Amniotic stem cell (primary cell): ENCODE measurements around the gene ABHD12B.
"Not testable (repeated sequence)": the region's sequence is repeated elsewhere in the genome, so short reads cannot be mapped to it uniquely, and the experiment has no call there.

Source experiments
- DNase-seq: peaks from one replicate; lab custom pipeline; 2025; lab: John Stamatoyannopoulos, UW

ABHD12B gene

GRCh38 chr14:50935126-50936015 is 63.5 kb downstream of the ABHD12B start:
- no peak for DNase-seq

DNA sequence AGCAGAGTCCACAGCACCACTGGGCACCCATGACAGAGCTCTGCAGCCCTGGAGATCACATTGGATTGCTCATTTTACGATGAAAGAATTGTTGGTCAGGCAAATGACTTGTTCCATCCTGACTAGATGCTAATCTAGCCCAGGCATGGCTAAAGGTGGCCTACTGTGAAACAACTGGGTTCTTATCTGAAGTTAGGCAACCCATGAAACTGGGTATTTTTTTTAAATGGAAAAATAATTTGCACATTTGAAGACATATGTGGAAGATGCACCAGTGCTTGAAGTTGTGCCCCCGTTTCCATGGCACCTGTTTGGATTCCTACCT is 64.1 kb downstream of the ABHD12B start:
- no peak for DNase-seq

DNA sequence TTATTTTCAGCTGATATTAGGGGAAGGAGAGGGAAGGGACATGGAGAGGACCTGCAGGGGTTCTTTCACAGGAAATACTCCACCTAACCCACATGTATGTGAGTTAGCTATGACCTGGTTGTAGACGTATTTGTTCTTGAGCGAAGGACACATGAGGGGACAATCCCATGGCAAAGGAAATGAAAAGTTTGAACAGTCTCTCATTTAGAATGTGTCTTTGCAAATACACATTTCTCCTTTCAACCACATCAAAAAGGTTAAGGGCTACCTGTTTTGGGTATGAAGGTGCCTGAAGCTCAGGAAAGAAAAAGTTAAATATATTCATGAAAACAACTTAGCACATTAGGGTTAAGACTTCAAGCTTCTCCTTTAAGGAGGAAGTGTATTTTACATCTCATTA is 65.0 kb downstream of the ABHD12B start:
- DNase-seq, result no peak

GRCh38 chr14:50937325-50937724 is 65.5 kb downstream of the ABHD12B start:
- DNase-seq, result no peak

- no peak for DNase-seq
These were observed 65.9 kb downstream of the ABHD12B start for GRCh38 chr14:50937800-50938199.

GRCh38 chr14:50941151-50941550 is 69.3 kb downstream of the ABHD12B start:
- no peak for DNase-seq

- not testable (repeated sequence) for DNase-seq
These were observed 69.8 kb downstream of the ABHD12B start for GRCh38 chr14:50941638-50942037.

DNA sequence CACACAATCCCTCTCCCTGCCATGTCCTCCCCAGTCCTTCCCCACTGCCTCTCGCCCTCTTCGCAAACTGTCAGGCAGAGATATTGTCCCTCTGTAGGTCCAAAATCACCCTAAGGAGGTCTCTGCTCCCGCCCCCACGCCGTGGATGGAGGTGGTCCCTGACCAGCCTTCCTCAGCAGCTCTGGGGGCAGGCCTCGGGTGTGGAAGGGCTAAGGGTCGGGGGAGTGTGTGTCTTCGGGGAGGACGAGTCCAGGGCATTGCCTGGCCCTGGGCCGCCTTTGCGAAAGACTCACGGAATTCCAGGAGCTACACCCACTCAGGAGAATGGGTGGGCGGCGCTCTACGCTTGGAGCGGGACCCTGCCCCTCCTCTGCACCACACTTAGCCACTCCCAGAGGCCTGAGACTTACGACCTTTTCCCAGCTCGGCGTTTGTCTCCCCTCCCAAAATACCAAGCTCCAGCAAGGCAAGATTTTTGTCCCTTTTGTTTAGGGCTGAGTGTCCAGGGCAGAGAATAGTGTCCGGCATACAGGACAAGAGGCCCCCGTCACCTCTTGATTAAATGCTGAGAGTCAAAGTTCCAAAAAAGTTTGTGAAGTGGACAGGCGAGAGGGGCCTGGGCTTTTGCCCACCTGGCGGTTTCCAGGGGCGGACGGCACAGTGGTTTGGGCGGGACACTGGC is 71.5 kb downstream of the ABHD12B start:
- DNase-seq, result no peak

GRCh38 chr14:50943943-50944646 is 72.2 kb downstream of the ABHD12B start, which contains the start of gene PYGL:
Gene PYGL (minus strand): TSS chr14:50944483. CDS start chr14:50944403, 80 bp downstream.
- DNase-seq, result no peak

DNA sequence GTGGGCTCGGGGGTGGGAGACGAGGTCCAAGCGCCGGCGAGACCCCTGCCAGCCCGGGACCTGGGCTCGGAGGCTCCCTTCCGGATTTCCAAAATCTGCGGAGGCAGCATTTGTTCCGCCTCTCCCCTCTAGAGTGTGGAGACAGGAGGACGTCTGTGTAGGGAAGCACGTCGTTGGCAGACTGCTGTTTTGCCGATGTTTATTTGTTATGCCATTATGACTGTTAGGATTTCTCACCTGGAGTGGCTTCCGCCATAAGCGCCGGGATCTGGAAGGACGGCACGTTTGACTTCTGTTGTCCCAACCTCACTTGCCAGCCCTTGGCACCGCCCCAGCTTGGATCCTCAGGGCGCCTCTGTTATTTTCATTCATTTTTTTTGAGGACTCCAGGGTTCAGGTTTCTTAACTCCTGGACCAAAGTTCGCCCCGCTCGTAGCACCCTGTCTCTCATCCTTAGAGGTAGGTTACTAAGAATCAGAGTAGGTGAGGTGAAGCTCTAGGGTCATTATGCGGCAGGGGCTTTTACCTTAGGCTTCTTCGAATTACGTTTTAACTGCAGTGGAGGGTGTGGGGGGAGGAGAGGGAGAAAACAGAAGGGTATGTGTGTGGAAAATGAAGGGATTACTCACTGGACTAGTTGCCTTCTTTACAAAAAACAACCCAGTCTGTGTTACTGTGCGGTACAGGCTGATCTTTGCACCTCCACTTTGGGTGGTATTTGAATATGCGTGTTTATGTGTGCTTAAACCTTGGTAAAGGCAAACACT is 73.0 kb downstream of the ABHD12B start:
- no peak for DNase-seq

DNA sequence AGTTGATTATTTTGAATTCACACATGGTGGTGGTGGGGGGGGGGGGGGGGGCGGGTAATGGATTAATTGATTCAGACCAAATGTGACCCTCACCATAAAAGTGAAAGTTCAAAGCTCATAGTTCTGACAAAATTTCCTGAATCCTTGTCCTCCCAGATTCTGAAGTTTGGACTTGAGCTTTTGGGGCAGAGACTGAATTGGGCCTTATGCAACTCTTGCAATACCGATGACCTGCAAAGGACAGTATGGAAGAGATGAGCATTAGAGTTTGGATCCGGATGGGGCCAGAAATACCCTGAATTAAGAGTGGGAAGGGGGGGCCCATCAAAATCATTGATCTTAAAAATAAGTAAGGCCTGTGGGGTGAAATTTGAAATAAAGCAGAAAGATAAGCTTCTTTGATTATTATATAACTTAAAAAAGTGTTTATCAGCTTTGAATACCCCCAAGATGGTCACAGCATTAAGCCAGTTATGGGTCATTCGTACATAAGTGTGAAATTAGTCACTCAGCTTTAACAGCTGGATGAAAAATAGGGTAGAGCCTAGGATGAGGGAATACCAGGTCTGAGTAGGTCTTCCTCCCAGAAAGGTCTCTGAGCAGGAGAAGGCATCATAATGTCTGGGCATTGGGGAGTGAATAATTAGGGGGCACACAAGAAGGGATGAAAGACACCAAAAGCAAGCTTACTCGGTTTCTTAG is 74.5 kb downstream of the ABHD12B start:
- no peak for DNase-seq

- DNase-seq, result no peak
These were observed 75.6 kb downstream of the ABHD12B start for GRCh38 chr14:50947446-50947845.

DNA sequence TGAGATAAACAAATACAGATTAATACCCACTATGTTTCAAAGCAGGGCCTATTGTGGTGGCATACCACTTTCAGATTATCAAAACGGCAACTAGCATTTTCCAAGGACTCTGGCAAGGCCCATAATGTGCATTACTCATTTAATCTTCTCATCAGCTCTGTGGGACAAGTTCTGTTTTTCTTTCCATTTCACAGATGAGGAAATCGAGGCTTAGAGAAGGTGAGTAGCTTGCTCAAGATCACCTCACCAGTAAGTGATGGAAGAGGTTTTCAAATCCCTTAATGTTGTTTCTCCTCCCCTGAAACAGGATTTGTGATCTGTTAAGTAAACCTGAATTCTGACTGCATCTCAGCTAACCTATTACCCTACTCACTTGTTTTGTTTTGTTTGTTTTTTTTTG is 76.4 kb downstream of the ABHD12B start:
- no peak for DNase-seq

DNA sequence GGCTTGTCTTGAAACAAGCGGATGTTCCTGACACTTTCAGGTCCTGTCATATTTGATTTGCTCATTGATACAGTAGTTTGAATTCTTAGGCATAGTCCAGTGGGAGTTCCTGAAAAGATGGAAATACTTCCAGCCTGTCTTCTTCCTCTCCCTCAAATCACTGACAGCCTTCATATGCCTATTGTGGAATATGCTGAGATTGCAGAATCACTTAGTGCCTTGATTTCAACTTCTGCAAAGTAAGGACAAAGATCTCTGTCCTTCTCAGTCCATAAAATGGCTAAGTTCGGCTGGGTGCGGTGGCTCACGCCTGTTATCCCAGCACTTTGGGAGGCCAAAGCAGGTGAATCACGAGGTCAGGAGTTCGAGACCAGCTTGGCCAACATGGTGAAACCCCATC is 79.2 kb downstream of the ABHD12B start:
- DNase-seq, result no peak

- no peak for DNase-seq
These were observed 81.6 kb downstream of the ABHD12B start for GRCh38 chr14:50953502-50953901.
